NCI-H446 treated with DMSO at 0.1 percent for 48 hours (cell line): ENCODE data around the gene STK11.
A peak's percentile ranks its signal among the peaks of the same experiment; 100 is the strongest.

ENCODE experiments used
- DNase-seq: peaks from one replicate; lab custom pipeline; 2025; lab: John Stamatoyannopoulos, UW

Gene STK11, protein sequence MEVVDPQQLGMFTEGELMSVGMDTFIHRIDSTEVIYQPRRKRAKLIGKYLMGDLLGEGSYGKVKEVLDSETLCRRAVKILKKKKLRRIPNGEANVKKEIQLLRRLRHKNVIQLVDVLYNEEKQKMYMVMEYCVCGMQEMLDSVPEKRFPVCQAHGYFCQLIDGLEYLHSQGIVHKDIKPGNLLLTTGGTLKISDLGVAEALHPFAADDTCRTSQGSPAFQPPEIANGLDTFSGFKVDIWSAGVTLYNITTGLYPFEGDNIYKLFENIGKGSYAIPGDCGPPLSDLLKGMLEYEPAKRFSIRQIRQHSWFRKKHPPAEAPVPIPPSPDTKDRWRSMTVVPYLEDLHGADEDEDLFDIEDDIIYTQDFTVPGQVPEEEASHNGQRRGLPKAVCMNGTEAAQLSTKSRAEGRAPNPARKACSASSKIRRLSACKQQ

DNA sequence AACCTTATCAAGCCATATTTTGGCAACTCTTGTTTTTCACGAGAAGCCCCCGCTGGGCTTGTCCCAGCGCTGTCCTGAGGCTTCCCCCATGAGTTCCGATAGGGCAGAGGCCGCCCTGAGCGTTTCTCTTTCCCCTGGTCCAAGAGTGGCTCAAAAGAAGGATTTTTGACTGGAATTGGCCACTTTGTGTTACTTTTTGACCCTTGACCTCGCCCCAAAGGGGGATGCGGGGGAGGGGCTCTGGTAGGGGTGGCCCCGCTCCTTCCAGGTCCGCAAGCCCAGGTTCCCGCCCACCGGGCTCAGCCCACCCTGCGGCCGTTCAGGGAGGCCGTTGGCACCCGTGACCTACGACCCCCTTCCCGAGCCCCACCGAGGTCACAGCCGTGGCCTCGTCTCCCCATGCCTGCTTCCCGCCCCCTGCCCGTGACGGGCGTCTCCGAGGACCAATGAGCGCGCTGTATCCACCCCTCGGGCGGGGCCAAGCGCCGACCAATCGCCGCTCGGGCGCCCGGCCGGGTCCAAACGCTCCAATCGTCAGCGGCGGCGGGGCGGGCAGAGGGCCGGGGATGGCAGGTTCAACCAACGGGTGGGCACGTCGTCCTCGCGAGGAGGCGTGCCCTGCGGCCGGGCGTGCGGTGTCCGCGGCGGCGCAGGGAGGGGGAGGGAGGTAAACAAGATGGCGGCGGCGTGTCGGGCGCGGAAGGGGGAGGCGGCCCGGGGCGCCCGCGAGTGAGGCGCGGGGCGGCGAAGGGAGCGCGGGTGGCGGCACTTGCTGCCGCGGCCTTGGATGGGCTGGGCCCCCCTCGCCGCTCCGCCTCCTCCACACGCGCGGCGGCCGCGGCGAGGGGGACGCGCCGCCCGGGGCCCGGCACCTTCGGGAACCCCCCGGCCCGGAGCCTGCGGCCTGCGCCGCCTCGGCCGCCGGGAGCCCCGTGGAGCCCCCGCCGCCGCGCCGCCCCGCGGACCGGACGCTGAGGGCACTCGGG is at the start of gene STK11:
STK11 (plus strand) TSS at position 665 of the 986 bp plus-strand sequence. CDS start 1,136 bp downstream, outside the sequence.
- peak; percentile 95 for DNase-seq

GRCh38 chr19:1156305-1156801 is 49.2 kb upstream of the STK11 start:
- no peak for DNase-seq

- DNase-seq: no peak
Measured at GRCh38 chr19:1156830-1157615, 48.6 kb upstream of the STK11 start.

GRCh38 chr19:1157931-1158884 is 47.4 kb upstream of the STK11 start:
- DNase-seq: no peak

GRCh38 chr19:1158885-1159448 is 46.6 kb upstream of the STK11 start:
- no peak for DNase-seq

- no peak for DNase-seq
Measured at GRCh38 chr19:1159864-1160595, 45.5 kb upstream of the STK11 start.

- DNase-seq: no peak
Measured at GRCh38 chr19:1161716-1162115, 43.9 kb upstream of the STK11 start.

DNA sequence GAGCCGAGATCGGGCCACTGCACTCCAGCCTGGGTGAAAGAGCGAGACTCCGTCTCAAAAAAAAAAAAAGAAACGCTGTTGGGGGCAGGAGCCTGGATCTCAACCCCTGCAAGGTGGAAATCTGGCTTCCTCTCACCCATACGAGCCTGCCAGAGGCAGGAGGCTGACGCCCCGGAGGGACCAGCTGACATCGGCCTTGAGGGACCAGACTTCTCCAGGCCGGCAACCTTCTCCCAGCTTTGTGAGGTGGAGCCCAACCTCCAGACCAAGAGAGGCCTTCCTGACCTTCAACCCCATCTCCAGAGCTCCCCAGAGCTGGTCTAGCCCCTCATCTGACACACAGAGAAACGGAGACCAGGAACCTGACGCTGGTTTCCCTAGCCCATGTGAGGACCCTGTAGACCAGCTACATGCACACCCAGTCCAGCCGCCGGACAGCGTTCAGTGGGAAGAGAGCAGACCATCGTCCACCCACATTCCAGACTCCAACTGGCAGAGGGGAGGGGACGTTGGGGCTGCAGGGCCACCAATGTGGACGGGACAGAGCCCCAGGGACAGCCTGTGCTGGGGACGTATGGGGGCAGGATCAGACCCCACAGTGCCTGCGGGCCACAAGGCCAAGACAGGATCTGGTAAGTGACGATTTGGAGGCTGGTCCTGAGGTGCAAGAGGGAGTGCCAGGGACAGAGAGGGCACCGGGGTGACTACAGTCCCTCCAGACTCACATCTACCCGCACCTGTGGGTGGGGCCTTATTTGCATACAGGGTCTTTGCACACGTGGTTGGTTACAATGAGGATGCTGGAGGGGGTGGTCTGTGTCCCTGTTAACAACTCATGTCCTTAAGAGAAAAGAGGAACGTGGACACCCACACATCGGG is 42.9 kb upstream of the STK11 start:
- no peak for DNase-seq

DNA sequence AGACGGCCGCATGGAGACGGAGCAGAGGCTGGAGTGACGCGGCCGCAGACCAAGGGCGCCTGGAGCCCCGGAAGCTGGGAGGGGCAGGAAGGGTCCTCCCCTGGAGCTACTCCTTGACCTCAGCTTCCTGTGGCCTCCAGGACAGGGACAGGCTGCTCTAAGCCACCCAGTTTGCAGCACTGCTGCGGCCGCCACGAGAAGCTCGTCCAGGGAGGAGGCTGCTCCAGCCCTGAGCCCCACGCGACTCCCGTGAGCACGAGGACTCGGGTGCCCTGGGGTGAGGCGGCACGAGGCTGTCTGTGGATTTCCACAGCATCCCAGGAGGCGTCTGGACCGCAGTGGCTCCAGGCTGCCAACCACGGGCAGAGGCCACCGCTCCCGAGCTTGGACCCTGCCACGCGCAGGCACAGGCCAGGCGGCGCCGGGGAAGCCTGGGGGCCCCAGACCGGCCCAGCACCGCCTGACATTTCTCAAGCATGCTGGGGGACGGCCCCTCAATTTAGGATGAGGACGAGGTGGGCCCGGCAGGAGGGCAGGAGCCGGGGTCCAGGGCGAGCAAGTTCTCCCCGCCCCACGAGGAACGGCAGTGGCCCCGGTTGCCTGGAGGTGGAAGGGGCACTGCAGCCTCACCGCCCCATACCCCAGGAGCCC is 42.2 kb upstream of the STK11 start:
- no peak for DNase-seq

DNA sequence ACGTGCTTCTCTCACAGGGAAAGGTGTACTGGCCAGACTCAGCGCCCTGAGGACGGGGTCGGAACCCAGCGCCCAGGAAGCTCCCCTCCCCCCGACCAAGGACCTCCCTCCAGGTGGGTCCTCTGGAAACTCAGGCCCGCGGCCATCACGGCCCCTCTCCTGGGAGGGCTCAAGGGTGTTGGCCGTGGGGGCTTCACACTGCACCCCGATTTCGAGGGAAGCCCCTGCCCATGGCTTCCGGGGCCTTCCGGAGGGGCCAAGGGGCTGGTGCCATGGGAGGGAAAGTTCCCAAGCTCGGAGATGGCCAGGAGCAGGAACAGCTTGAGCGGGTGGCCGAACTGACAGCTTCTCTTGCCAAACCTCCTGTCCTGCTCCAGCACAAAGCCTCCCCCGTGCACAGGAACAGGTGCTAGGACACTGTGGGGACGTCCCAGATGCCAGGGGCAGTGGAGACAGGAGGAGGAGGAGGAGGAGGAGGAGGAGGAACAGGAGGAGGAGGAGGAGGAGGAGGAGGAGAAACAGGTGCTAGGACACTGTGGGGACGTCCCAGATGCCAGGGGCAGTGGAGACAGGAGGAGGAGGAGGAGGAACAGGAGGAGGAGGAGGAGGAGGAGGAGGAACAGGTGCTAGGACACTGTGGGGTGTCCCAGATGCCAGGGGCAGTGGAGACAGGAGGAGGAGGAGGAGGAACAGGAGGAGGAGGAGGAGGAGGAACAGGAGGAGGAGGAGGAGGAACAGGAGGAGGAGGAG is 41.5 kb upstream of the STK11 start:
- no peak for DNase-seq

DNA sequence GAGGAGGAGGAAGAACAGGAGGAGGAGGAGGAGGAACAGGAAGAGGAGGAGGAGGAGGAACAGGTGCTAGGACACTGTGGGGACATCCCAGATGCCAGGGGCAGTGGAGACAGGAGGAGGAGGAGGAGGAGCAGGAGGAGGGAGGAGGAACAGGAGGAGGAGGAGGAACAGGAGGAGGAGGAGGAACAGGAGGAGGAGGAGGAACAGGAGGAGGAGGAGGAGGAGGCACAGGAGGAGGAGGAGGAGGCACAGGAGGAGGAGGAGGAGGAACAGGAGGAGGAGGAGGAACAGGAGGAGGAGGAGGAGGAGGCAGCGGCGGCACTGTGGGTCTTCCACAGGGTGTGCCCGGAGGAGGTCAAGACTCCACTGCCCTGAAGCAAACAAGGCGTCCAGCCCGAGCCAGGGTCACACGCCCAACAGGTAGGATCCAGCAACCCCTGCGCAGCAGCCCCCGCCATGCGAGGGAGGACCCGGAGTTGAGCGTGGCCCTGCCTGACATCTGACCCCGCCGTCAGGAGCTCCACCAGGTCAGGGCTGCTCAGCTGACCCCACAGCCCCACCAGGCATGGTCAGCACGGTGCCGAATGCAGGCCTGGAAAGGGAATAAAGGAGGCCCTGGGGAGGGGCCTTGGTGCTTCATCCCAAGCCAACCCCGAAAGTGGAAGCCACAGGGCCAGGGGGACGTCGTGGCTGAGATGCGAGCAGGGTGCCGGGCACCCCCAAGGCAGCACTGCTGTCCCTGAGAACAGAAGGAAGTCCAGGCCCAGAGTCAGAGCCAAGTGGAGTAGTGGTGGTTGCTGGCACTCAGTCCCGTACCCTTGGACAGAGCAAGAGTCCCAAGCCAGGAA is 40.7 kb upstream of the STK11 start:
- no peak for DNase-seq

DNA sequence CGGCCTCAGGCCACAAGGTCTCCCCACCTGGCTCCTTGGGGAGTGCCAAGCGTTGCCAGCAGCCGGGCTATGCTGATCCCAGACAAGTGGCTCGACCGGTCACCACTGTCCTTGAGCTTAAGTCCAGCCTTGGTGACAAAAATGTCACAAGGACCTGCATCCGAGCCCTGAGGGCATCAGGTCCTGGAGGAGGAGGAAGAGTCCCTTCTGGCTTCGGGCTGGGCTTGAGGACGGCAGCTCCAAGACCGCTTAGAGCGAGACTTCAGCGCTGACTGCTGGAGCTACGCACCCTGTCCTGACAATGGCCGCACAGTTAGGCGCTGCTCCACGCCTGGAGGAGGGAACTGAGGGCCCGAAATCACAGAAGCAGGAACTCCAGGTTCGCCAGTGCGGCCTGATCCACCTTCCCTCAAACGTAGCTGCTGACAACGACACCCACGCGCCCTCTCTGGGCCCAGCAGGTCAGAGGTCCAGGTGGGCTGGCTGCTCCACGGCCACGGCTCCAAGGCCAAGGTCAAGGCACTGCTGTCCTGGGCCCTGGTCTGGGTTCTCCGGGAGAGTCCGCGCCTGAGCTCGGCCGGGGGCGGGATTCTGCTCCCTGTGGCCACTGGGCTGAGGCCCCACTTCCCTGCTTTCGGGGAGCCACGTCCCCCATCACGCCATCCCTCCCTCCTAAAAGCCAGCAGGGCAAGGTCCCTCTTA is 38.6 kb upstream of the STK11 start:
- no peak for DNase-seq

DNA sequence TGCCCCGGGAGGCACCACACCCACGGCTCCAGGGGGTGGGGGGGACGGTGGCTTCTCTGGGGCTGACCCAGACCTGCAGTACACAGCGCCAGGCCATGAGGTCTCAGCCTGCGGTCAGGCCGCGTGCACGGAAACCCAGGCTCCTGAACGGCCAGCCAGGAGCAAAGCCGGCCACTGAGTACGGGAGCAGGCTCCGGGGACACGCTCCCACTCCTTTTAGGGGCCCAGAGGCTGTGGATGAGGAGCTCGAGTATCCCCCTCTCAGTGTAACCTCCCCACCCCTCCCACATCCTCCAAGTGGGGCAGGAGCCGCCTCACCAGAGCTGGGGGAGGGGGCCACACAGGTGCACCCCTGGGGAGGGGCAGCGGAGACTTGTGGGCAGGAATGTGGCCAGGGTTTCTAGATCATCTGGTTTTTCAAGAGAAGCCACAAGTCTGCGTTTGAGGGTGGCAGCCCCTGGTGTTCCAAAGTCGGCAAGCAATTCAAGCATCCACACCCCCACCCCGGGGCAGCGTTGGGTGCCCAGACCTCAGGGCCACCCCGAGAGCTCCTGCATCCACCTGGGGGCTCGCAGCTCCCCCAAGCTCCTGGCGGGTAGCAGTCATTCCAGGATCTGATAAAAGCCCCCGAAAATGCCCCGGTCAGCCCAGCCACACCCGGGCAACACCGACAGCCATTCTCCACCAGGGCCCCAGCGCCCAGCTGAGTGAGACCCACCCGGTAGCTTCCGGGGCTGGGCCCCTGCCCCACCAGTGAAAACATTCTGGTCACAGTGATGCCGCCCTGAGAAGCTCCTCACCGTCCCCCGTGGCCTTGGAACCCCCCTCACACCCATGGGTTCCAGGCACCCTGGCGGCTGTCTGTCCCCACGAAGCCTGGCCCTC is 37.6 kb upstream of the STK11 start:
- DNase-seq: no peak

- no peak for DNase-seq
Measured at GRCh38 chr19:1168572-1169410, 36.8 kb upstream of the STK11 start.
